DOHH2 (cell line): ENCODE data around the gene CTCF.

Source experiments
- CTCF ChIP-seq: fragments of 200-600 bp; sonication (generic); IDR thresholded peaks from one replicate; pipeline ENCODE4 v1.5.1; 2014; ENCODE audit warnings: antibody characterized with exemption, mild to moderate bottlenecking, low read depth, low read length; ENCODE audit not compliant: poor library complexity, severe bottlenecking
- EZH2phosphoT487 ChIP-seq: fragments of 200-600 bp; sonication (generic); IDR thresholded peaks from 2 replicates; pipeline ENCODE4 v1.6.1; 2017; ENCODE audit warnings: borderline replicate concordance, mild to moderate bottlenecking, antibody characterized with exemption, low read length, moderate library complexity, mixed read lengths

DNA sequence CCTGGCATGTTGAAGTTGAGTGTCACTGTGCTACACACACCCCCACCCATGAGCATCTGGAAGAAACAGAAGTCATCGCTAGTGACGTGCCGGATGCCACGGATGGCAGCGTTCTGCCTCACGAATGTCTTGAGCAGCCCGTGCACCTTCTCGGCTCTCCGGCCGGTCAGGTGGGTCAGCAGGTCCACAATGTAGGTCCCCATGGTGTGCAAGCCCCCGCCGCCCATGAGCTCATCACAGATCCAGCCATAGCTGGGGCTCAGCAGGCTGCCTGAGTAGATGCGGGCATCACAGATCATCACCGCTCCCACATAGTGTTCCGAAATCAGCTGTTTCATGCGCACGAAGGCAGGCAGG, 113.2 kb downstream of the CTCF start:
- no peak for TF ChIP-seq EZH2phosphoT487
- no peak for TF ChIP-seq CTCF
